Measurements from ENCODE around the gene SH3TC2. TPM values are rescaled to one million over a fixed set of nuclear protein-coding genes. Genes with fewer than 3 reads are reported as not detected.

The SH3TC2 gene
- polyA plus RNA-seq, 1 of the 3 experiments (the other 2 are of a cell fraction), result 1.1 TPM

- POLR2A ChIA-PET, result no interaction called here
- TF ChIP-seq ELF1 (IDR thresholded peaks at IDR 0.05), result 0 out of 2 replicates have a peak, but pooled peaks have one; percentile 12
- TF ChIP-seq EP300 (IDR thresholded peaks at IDR 0.05; ENCODE audit: borderline replicate concordance in 1 of 2, low read depth in 1 of 2, low read length in 1 of 2), result no peak
- no peak for TF ChIP-seq TAF1 (IDR thresholded peaks at IDR 0.05; ENCODE audit: borderline replicate concordance, low read depth, low read length)
- no peak for TF ChIP-seq ZBTB33 (IDR thresholded peaks at IDR 0.05; ENCODE audit: borderline replicate concordance, low read depth)
- TF ChIP-seq FOXJ3 (CRISPR knock-in tag; IDR thresholded peaks at IDR 0.05), result no peak
- peak; percentile 51; the same call in 1 of the 2 replicates for TF ChIP-seq JUND (IDR thresholded peaks at IDR 0.05)
- TF ChIP-seq FOSL2 (IDR thresholded peaks at IDR 0.05; ENCODE audit: borderline replicate concordance, low read depth), result peak; percentile 24; the same call in 1 of the 2 replicates
- no peak for TF ChIP-seq RXRA (IDR thresholded peaks at IDR 0.05; ENCODE audit: borderline replicate concordance, low read depth)
Measured at GRCh38 chr5:148984345-148984744, 78.5 kb downstream of the SH3TC2 start.

GRCh38 chr5:148981353-148981752 is 81.5 kb downstream of the SH3TC2 start:
- no peak for DNase-seq
- CTCF ChIA-PET, result interaction anchor here (1.2 to 1.9 kb wide), 5 partner anchors 14 to 251 kb away, joined by 3 to 5 read pairs (median 5); no protein-coding TSS in a partner anchor
- POLR2A ChIA-PET, result no interaction called here

More at GRCh38 chr5:148984345-148984744, 78.5 kb downstream of the SH3TC2 start:
- DNase-seq, result no peak
- Histone ChIP-seq H3K4me1 (ENCODE audit: control insufficient read depth in 1 of 2, insufficient read depth in 2 of 2, low read depth in 1 of 2, low read length in 1 of 2) (peaks cover 0 to 8% of the 10 kb centered on the region in 2 experiments; a peak in 1 of 4 replicates), H3K27me3 (ENCODE audit: insufficient read depth) (no peaks in the 10 kb centered on the region), H3K79me2 (ENCODE audit: insufficient read depth) (no peaks in the 10 kb centered on the region), H3F3A (replicated peaks; ENCODE audit: insufficient read depth) (no peaks in the 10 kb centered on the region), H3K9me2 (no peaks in the 10 kb centered on the region), H3K27ac (ENCODE audit: low read depth in 2 of 2, low read length in 1 of 2) (no peak overlapping the region), H3K4me3 (ENCODE audit: low read depth in 2 of 2, low read length in 1 of 2) (no peak overlapping the region), H4K20me1 (ENCODE audit: insufficient read depth) (no peaks in the 10 kb centered on the region), H3K4me2 (no peak overlapping the region), H3K9ac (no peak overlapping the region), H3K36me3 (replicated peaks in 1 of 2; ENCODE audit: control insufficient read depth in 1 of 2, insufficient read depth in 2 of 2, low read length in 1 of 2) (no peaks in the 10 kb centered on the region), H3K9me3 (no peaks in the 10 kb centered on the region), H2AFZ (ENCODE audit: low read depth) (no peak overlapping the region)
- 8% methylated on average over 1 of the region's 1 CpG for WGBS (ENCODE audit: low lambda C conversion rate)
- CTCF ChIA-PET, result interaction anchor here (1.0 to 2.8 kb wide), 8 partner anchors 12 to 253 kb away, joined by 3 to 10 read pairs (median 5); no protein-coding TSS in a partner anchor

More at GRCh38 chr5:148981353-148981752, 81.5 kb downstream of the SH3TC2 start:
- Histone ChIP-seq H3K4me2 (no peak overlapping the region), H3F3A (replicated peaks; ENCODE audit: insufficient read depth) (peaks cover 12% of the 10 kb centered on the region), H3K9ac (no peak overlapping the region), H3K9me2 (no peaks in the 10 kb centered on the region), H4K20me1 (ENCODE audit: insufficient read depth) (no peaks in the 10 kb centered on the region), H3K4me3 (ENCODE audit: low read depth in 2 of 2, low read length in 1 of 2) (no peak overlapping the region), H2AFZ (ENCODE audit: low read depth) (no peak overlapping the region), H3K4me1 (ENCODE audit: control insufficient read depth in 1 of 2, insufficient read depth in 2 of 2, low read depth in 1 of 2, low read length in 1 of 2) (peaks cover 11% of the 10 kb centered on the region in 2 experiments; a peak in 3 of 4 replicates), H3K9me3 (no peaks in the 10 kb centered on the region), H3K36me3 (replicated peaks in 1 of 2; ENCODE audit: control insufficient read depth in 1 of 2, insufficient read depth in 2 of 2, low read length in 1 of 2) (no peaks in the 10 kb centered on the region), H3K27ac (ENCODE audit: low read depth in 2 of 2, low read length in 1 of 2) (no peak overlapping the region), H3K79me2 (ENCODE audit: insufficient read depth) (no peaks in the 10 kb centered on the region), H3K27me3 (ENCODE audit: insufficient read depth) (no peaks in the 10 kb centered on the region)
- WGBS (ENCODE audit: low lambda C conversion rate), result 71% methylated on average over 6 of the region's 6 CpGs
- TF ChIP-seq CHD2 (IDR thresholded peaks at IDR 0.05; ENCODE audit: low read length, partially characterized antibody) (no peak), YY1 (IDR thresholded peaks at IDR 0.05; ENCODE audit: low read depth) (no peak), RAD21 (IDR thresholded peaks at IDR 0.05; ENCODE audit: low read length) (no peak), REST (IDR thresholded peaks at IDR 0.05; ENCODE audit: low read depth, low read length) (no peak), SIN3A (IDR thresholded peaks at IDR 0.05; ENCODE audit: borderline replicate concordance, low read depth, low read length) (no peak), GABPA (IDR thresholded peaks at IDR 0.05; ENCODE audit: low read depth) (no peak)

Measured in SK-N-SH (cell line).